Mesodermal cell (in vitro differentiated cells): ENCODE results near the gene SLC23A1.
A peak's percentile ranks its signal among the peaks of the same experiment; 100 is the strongest.
"Not testable (repeated sequence)": the region's sequence is repeated elsewhere in the genome, so short reads cannot be mapped to it uniquely, and the experiment has no call there.

ENCODE experiments used
- H3K27ac ChIP-seq: 2 replicates; pipeline ENCODE4 v1.7.0; 2013; ENCODE audit warnings: mild to moderate bottlenecking, low read depth, low read length, moderate library complexity; ENCODE audit not compliant: severe bottlenecking
- H3K36me3 ChIP-seq: 2 replicates; pipeline ENCODE4 v1.7.1; 2013; ENCODE audit warnings: mild to moderate bottlenecking, low read length, moderate library complexity; ENCODE audit not compliant: control insufficient read depth, insufficient read depth
- H3K4me1 ChIP-seq: one replicate; pipeline ENCODE4 v1.7.1; 2013; ENCODE audit warnings: mild to moderate bottlenecking, low read length; ENCODE audit not compliant: insufficient read depth, control insufficient read depth, poor library complexity, severe bottlenecking
- H3K4me3 ChIP-seq: 2 replicates; pipeline ENCODE4 v1.7.0; 2013; ENCODE audit warnings: low read length, control low read depth, mild to moderate bottlenecking; ENCODE audit not compliant: insufficient read depth, poor library complexity, severe bottlenecking; ENCODE audit errors: extremely low read depth
- H3K9me3 ChIP-seq: 2 replicates; pipeline ENCODE4 v1.7.1; 2013; ENCODE audit warnings: mild to moderate bottlenecking, low read length, moderate library complexity; ENCODE audit not compliant: control insufficient read depth
- WGBS, 2 experiments: methylation state at CpG; one replicate each; pipeline ENCODE4 v1.1.5; 2013; ENCODE audit warnings: missing lambda C conversion rate in 2 of 2; ENCODE audit not compliant: insufficient coverage in 2 of 2; 5-methylcytosine and 5-hydroxymethylcytosine counted together

The SLC23A1 gene

DNA sequence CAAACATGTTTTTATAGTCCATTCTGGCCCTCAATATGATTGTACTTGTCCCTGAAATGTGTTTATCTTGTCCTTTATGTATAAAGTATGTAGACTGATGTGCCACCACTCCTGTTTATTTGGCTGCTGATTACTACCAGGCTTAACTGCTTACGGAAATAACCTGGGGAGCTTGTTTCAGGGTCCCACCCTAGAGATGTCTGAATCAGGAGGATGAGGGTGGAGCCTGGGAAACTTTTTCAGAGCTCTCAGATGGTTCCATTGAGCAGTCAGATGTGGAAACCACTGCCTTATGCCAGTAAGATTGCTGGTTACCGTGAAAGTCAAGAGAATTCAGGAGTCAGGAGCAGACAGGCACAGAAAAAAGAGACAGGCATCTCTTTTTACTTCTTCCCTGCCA is 19.2 kb downstream of the SLC23A1 start:
- no peak overlapping the region for H3K4me3 ChIP-seq
- H3K4me1 ChIP-seq = no peaks in the 10 kb centered on the region
- no peaks in the 10 kb centered on the region for H3K9me3 ChIP-seq
- no peak overlapping the region for H3K27ac ChIP-seq
- WGBS, 2 experiments = 100% methylated on average over 1 of the region's 2 CpGs
- H3K36me3 ChIP-seq = peaks cover 75% of the 10 kb centered on the region

DNA sequence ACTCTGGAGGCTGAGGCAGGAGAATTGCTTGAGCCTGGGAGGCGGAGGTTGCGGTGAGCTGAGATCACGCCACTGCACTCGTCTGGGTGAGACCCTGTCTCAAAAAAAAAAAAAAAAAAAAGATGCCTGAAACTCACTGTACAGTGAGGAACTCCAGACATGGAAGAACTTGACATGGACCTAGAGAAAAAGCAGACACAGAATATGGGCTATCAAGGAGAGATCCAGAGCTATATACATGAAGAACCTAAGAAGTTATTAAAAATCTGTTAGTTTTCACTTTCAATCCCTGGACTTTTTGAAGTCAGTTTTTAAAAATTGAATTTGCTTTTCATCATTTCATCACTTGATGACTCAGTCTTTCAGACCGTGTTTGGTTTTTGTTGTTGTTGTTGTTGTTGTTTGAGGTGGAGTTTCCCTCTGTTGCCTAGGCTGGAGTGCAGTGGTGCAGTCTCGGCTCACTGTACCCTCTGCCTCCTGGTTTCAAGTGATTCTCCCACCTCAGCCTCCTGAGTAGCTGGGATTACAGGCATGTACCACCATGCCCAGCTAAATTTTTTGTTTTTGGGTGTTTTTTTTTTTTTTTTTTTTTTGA is 21.2 kb downstream of the SLC23A1 start:
- Histone ChIP-seq H3K4me3 (no peak overlapping the region), H3K27ac (no peak overlapping the region), H3K4me1 (no peaks in the 10 kb centered on the region), H3K36me3 (peaks cover 73% of the 10 kb centered on the region), H3K9me3 (no peaks in the 10 kb centered on the region)
- 100% methylated on average over 1 to 4 of the region's 6 CpGs for whole genome bisulfite sequencing, 2 experiments

- 95 to 97% methylated on average over 3 to 4 of the region's 4 CpGs for WGBS, 2 experiments
- H3K27ac ChIP-seq = no peak overlapping the region
- H3K9me3 ChIP-seq = no peaks in the 10 kb centered on the region
- H3K4me3 ChIP-seq = no peak overlapping the region
- no peaks in the 10 kb centered on the region for H3K4me1 ChIP-seq
- H3K36me3 ChIP-seq = peaks cover 67% of the 10 kb centered on the region
These were observed 22.7 kb downstream of the SLC23A1 start for GRCh38 chr5:139360384-139360783.

DNA sequence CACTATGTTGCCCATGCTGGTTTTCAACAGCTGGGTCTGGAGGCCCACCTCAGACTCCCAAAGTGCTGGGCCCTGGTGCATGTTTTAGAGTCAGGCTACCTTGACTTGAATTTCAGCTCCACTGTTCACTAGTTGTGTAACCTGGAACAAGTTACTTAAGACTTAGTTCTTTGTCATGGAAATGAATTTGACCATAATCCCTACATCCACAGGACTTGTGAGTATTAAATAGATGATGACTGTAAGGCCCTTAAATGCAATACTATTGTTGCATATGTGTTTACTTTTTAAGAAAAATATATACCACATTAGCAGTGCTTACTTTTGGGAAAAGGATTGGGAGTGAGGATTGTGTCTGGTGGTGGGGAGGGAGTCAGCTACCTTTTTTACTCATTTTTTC is 25.0 kb downstream of the SLC23A1 start:
- Histone ChIP-seq H3K36me3 (peaks cover 71% of the 10 kb centered on the region), H3K4me3 (no peak overlapping the region), H3K9me3 (no peaks in the 10 kb centered on the region), H3K27ac (no peak overlapping the region), H3K4me1 (no peaks in the 10 kb centered on the region)

DNA sequence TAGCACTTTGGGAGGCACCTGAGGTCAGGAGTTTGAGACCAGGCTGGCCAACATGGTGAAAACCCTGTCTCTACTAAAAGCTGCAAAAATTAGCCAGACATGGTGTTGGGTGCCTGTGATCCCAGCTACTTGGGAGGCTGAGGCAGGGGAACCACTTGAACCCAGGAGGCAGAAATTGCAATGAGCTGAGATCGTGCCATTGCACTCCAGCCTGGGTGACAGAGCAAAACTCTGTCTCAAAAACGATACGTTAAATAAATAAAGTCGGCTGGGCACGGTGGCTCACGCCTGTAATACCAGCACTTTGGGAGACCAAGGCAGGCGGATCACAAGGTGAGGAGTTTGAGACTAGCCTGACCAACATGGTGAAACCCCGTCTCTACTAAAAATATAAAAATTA is 27.2 kb downstream of the SLC23A1 start:
- not testable (repeated sequence) for H3K4me1 ChIP-seq, H3K27ac ChIP-seq, H3K4me3 ChIP-seq, H3K9me3 ChIP-seq
- 92 to 97% methylated on average over 7 to 8 of the region's 8 CpGs for WGBS, 2 experiments
- H3K36me3 ChIP-seq = peaks cover 74% of the 10 kb centered on the region

DNA sequence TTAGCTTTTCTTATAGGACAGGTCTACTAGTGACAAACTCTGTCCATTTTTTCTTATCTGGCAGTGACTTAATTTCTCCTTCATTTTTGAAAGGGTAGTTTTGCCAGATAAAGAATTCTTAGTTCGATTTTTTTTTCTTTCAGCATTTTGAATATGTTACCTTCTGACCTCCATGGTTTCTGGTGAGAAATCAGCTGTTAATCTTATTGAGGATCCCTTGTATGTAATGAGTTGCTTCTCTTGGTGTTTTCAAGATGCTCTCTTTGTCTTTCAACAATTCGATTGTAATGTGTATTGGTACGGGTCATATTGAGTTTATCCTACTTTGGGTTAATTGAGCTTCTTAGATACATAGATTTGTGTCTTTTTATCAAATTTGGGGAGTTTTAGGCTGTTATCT is 28.9 kb downstream of the SLC23A1 start:
- 80 to 100% methylated on average over 1 of the region's 3 CpGs for WGBS, 2 experiments
- no peaks in the 10 kb centered on the region for H3K4me1 ChIP-seq
- peaks cover 65% of the 10 kb centered on the region for H3K36me3 ChIP-seq
- H3K27ac ChIP-seq = no peak overlapping the region
- H3K4me3 ChIP-seq = no peak overlapping the region
- no peaks in the 10 kb centered on the region for H3K9me3 ChIP-seq

GRCh38 chr5:139347863-139348262 is 35.2 kb downstream of the SLC23A1 start:
- H3K36me3 ChIP-seq = peaks cover 72% of the 10 kb centered on the region
- H3K4me1 ChIP-seq, H3K27ac ChIP-seq, H3K4me3 ChIP-seq, H3K9me3 ChIP-seq: not testable (repeated sequence)
- WGBS, 2 experiments = 92 to 95% methylated on average over 4 to 8 of the region's 9 CpGs

DNA sequence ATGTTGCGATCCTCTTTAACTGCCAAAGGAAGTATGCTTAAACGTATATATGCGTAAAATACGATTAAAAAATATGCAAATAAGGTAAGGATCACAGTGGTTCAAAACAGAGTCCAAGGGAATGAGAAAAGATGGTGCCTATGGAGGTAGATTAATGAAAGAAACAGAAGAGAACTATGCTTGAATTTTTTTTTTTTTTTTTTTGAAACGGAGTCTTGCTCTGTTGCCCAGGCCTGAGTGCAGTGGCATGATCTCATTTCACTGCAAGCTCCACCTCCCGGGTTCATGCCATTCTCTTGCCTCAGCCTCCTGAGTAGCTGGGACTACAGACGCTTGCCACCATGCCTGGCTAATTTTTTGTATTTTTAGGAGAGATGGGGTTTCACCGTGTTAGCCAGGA is 37.7 kb downstream of the SLC23A1 start:
- peaks cover 59% of the 10 kb centered on the region for H3K36me3 ChIP-seq
- WGBS, 2 experiments = 94 to 98% methylated on average over 4 to 5 of the region's 8 CpGs
- not testable (repeated sequence) for H3K4me1 ChIP-seq, H3K4me3 ChIP-seq, H3K9me3 ChIP-seq, H3K27ac ChIP-seq

DNA sequence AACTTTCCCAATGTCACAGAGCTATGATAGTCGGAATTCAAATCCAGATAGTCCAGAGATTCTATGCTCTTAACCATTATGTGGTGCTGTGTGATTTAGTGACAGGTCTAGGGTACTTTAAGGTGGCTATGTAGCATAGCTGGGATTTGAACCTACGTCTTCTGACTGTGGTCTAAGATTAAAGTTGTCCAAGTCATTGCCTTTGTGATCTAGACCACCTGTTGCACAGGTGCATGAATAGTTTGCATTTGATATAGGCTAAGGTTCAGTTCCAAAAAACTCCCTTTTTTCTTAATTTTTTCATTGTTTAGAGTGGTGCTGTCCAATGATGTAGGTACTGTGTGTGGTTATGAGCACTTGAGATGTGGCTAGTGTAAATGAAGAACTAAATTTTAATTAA is 38.9 kb downstream of the SLC23A1 start:
- Histone ChIP-seq H3K36me3 (peaks cover 57% of the 10 kb centered on the region), H3K27ac (no peak overlapping the region), H3K9me3 (no peaks in the 10 kb centered on the region), H3K4me1 (peaks cover 3% of the 10 kb centered on the region), H3K4me3 (no peak overlapping the region)
- 97 to 100% methylated on average over 2 of the region's 2 CpGs for WGBS, 2 experiments

DNA sequence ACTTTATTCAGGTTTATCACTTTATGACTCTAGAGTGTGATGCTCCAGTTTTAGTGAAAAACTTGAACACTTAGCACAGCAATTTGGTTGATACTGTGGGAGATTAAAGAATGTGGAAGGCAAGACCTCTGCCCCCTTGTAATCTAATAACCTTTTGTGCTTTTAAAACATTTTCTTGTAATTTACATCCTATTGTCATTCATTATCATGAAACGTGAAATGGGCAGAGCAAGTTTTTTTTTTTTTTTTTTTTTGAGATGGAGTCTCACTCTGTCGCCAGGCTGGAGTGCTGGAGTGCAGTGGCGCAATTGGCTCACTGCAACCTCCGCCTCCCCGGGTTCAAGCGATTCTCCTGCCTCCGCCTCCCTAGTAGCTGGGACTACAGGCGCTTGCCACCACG is 39.6 kb downstream of the SLC23A1 start:
- H3K27ac ChIP-seq = no peak overlapping the region
- H3K36me3 ChIP-seq = peaks cover 51% of the 10 kb centered on the region
- peak overlapping the region; percentile 95 for H3K4me3 ChIP-seq
- H3K9me3 ChIP-seq = no peaks in the 10 kb centered on the region
- peaks cover 3% of the 10 kb centered on the region for H3K4me1 ChIP-seq
- WGBS, 2 experiments = 87 to 93% methylated on average over 4 to 8 of the region's 9 CpGs

- peaks cover 3% of the 10 kb centered on the region for H3K4me1 ChIP-seq
- WGBS, 2 experiments = 0 to 5% methylated on average over 6 to 7 of the region's 16 CpGs
- peak overlapping the region; percentile 100 for H3K27ac ChIP-seq
- H3K36me3 ChIP-seq = peaks cover 42% of the 10 kb centered on the region
- H3K9me3 ChIP-seq = no peaks in the 10 kb centered on the region
- H3K4me3 ChIP-seq = peak overlapping the region; percentile 95
These were observed 40.7 kb downstream of the SLC23A1 start for GRCh38 chr5:139342423-139342723.
